AG04450 (cell line): ENCODE data around the gene SCGB3A1. TPM values are rescaled to one million over a fixed set of nuclear protein-coding genes. Genes with fewer than 3 reads are reported as not detected.

ENCODE experiments used
- CTCF ChIA-PET: fragments of 300-600, 350-600 bp; formaldehyde crosslinking; extraction: SDS; loops from one replicate; lab custom pipeline; 2022; ENCODE audit warnings: antibody characterized with exemption, inconsistent platforms; lab: Charles Lee
- POLR2A ChIA-PET: fragments of 350-600 bp; formaldehyde crosslinking; extraction: SDS; loops from one replicate; lab custom pipeline; 2021; ENCODE audit warnings: antibody characterized with exemption, inconsistent platforms; lab: Yijun Ruan, JAX
- DNase-seq: peaks from one replicate; pipeline ENCODE4 v3.0.0-alpha.2; 2011; ENCODE audit warnings: low read depth, low spot score
- H3K27ac ChIP-seq: one replicate; pipeline ENCODE4 v1.5.1; 2012; ENCODE audit warnings: low read depth, low read length, control low read depth
- H3K27me3 ChIP-seq: one replicate; pipeline ENCODE4 v1.6.0; 2012; ENCODE audit warnings: low read length; ENCODE audit not compliant: control insufficient read depth, insufficient read depth
- H3K4me3 ChIP-seq: 2 replicates; pipeline ENCODE4 v1.5.1; 2011; ENCODE audit warnings: mild to moderate bottlenecking, low read depth, low read length, control low read depth
- H3K9me3 ChIP-seq: 2 replicates; pipeline ENCODE4 v1.5.1; 2012; ENCODE audit warnings: low read length; ENCODE audit not compliant: control insufficient read depth, insufficient read depth
- CTCF ChIP-seq: IDR thresholded peaks from 2 replicates; pipeline ENCODE4 v1.5.1; 2011; ENCODE audit warnings: low read depth, low read length, control low read depth, inconsistent platforms
- polyA plus RNA-seq: library from polyadenylated mRNA; depleted of rRNA; stranded (reverse); fragments of >200 nt; gene quantifications from 2 replicates; pipeline ENCODE4 v1.2.3, GENCODE V29; 2011

Gene SCGB3A1
- polyA plus RNA-seq, 1 experiment: not detected

GRCh38 chr5:180595381-180596114 is 4.2 kb upstream of the SCGB3A1 start:
- CTCF ChIA-PET: no interaction called here
- Histone ChIP-seq H3K4me3 (no peak overlapping the region), H3K27me3 (peaks cover 16% of the 10 kb centered on the region), H3K27ac (no peak overlapping the region), H3K9me3 (no peaks in the 10 kb centered on the region; the same call in 1 of the 2 replicates)
- POLR2A ChIA-PET: no interaction called here
- TF ChIP-seq CTCF: no peak
- no peak for DNase-seq

- CTCF ChIA-PET: no interaction called here
Measured at GRCh38 chr5:180595046-180595379, 3.7 kb upstream of the SCGB3A1 start.

GRCh38 chr5:180594311-180595045 is 3.2 kb upstream of the SCGB3A1 start:
- peaks cover 26% of the 10 kb centered on the region for H3K27me3 ChIP-seq
- H3K4me3 ChIP-seq: no peak overlapping the region
- DNase-seq: no peak
- no peaks in the 10 kb centered on the region; the same call in 1 of the 2 replicates for H3K9me3 ChIP-seq
- no peak overlapping the region for H3K27ac ChIP-seq
- TF ChIP-seq CTCF: no peak
- ChIA-PET CTCF (no interaction called here), POLR2A (no interaction called here)

More at GRCh38 chr5:180595046-180595379, 3.7 kb upstream of the SCGB3A1 start:
- Histone ChIP-seq H3K9me3 (no peaks in the 10 kb centered on the region; the same call in 1 of the 2 replicates), H3K4me3 (no peak overlapping the region), H3K27ac (no peak overlapping the region), H3K27me3 (peaks cover 20% of the 10 kb centered on the region)
- POLR2A ChIA-PET: no interaction called here
- no peak for DNase-seq
- no peak for TF ChIP-seq CTCF

- Histone ChIP-seq H3K9me3 (no peaks in the 10 kb centered on the region; the same call in 1 of the 2 replicates), H3K27ac (no peak overlapping the region), H3K4me3 (no peak overlapping the region), H3K27me3 (peaks cover 31% of the 10 kb centered on the region)
- TF ChIP-seq CTCF: no peak
- CTCF ChIA-PET: no interaction called here
- POLR2A ChIA-PET: no interaction called here
- no peak for DNase-seq
Measured at GRCh38 chr5:180593446-180594206, 2.3 kb upstream of the SCGB3A1 start.

- CTCF ChIA-PET: no interaction called here
Measured at GRCh38 chr5:180592176-180592575, 877 bp upstream of the SCGB3A1 start.

More at GRCh38 chr5:180592176-180592575, 877 bp upstream of the SCGB3A1 start:
- TF ChIP-seq CTCF: no peak
- peaks cover 31% of the 10 kb centered on the region for H3K27me3 ChIP-seq
- no peak overlapping the region for H3K27ac ChIP-seq
- POLR2A ChIA-PET: no interaction called here
- DNase-seq: no peak
- H3K9me3 ChIP-seq: no peaks in the 10 kb centered on the region; the same call in 1 of the 2 replicates
- H3K4me3 ChIP-seq: no peak overlapping the region
